ENCODE results near the gene USP7. TPM values are rescaled to one million over a fixed set of nuclear protein-coding genes. Genes with fewer than 3 reads are reported as not detected.

The USP7 gene
- total and polyA plus RNA-seq, 4 donors = 19.7 to 174 (median 56.0) TPM

- Histone ChIP-seq H3K27ac (ENCODE audit: low read depth in 1 of 2, low read length in 1 of 2) (no peak overlapping the region), H3K27me3 (ENCODE audit: control insufficient read depth in 3 of 3, insufficient read depth in 3 of 3, low read length in 2 of 3) (no peaks in the 10 kb centered on the region), H3K9me3 (ENCODE audit: control insufficient read depth in 4 of 4, insufficient read depth in 3 of 4, low read length in 3 of 4) (no peaks in the 10 kb centered on the region), H3K4me1 (ENCODE audit: control insufficient read depth in 5 of 5, insufficient read depth in 5 of 5, low read length in 5 of 5) (peaks cover 24 to 60% (median 47%) of the 10 kb centered on the region in 5 donors), H3K9ac (ENCODE audit: insufficient read depth in 1 of 2, low read length in 2 of 2) (no peak overlapping the region), H3K4me3 (no peak overlapping the region), H3K36me3 (ENCODE audit: control insufficient read depth in 4 of 4, insufficient read depth in 4 of 4, low read length in 4 of 4) (no peaks in the 10 kb centered on the region)
- no peak for DNase-seq
- 49 to 52% methylated on average over 2 of the region's 2 CpGs for WGBS, 2 donors
- TF ChIP-seq CTCF (IDR thresholded peaks at IDR 0.05; ENCODE audit: control extremely low read depth, extremely low read depth) = no peak
- ATAC-seq (ENCODE audit: insufficient read depth, low FRiP score) = no peak
Observed at GRCh38 chr16:8955828-8956227, 7.9 kb downstream of the USP7 start.

GRCh38 chr16:8953064-8953463, 10.6 kb downstream of the USP7 start:
- WGBS, 2 donors = 81 to 87% methylated on average over 11 of the region's 11 CpGs
- DNase-seq (no peak), ATAC-seq (ENCODE audit: insufficient read depth, low FRiP score) (no peak)
- TF ChIP-seq CTCF (IDR thresholded peaks at IDR 0.05; ENCODE audit: control extremely low read depth, extremely low read depth) = no peak
- H3K4me1 ChIP-seq (ENCODE audit: control insufficient read depth in 5 of 5, insufficient read depth in 5 of 5, low read length in 5 of 5) = peaks cover 10 to 53% (median 30%) of the 10 kb centered on the region in 5 donors
- no peaks in the 10 kb centered on the region for H3K9me3 ChIP-seq (ENCODE audit: control insufficient read depth in 4 of 4, insufficient read depth in 3 of 4, low read length in 3 of 4)
- H3K27ac ChIP-seq (ENCODE audit: low read depth in 1 of 2, low read length in 1 of 2) = no peak overlapping the region
- H3K9ac ChIP-seq (ENCODE audit: insufficient read depth in 1 of 2, low read length in 2 of 2) = no peak overlapping the region
- no peaks in the 10 kb centered on the region for H3K36me3 ChIP-seq (ENCODE audit: control insufficient read depth in 4 of 4, insufficient read depth in 4 of 4, low read length in 4 of 4)
- no peaks in the 10 kb centered on the region for H3K27me3 ChIP-seq (ENCODE audit: control insufficient read depth in 3 of 3, insufficient read depth in 3 of 3, low read length in 2 of 3)
- H3K4me3 ChIP-seq = no peak overlapping the region

GRCh38 chr16:8952281-8952751, 11.4 kb downstream of the USP7 start:
- WGBS, 2 donors = 85 to 92% methylated on average over 7 of the region's 7 CpGs
- Histone ChIP-seq H3K27me3 (ENCODE audit: control insufficient read depth in 3 of 3, insufficient read depth in 3 of 3, low read length in 2 of 3) (no peaks in the 10 kb centered on the region), H3K9me3 (ENCODE audit: control insufficient read depth in 4 of 4, insufficient read depth in 3 of 4, low read length in 3 of 4) (no peaks in the 10 kb centered on the region), H3K27ac (ENCODE audit: low read depth in 1 of 2, low read length in 1 of 2) (no peak overlapping the region), H3K4me1 (ENCODE audit: control insufficient read depth in 5 of 5, insufficient read depth in 5 of 5, low read length in 5 of 5) (peaks cover 10 to 47% (median 26%) of the 10 kb centered on the region in 5 donors), H3K36me3 (ENCODE audit: control insufficient read depth in 4 of 4, insufficient read depth in 4 of 4, low read length in 4 of 4) (no peaks in the 10 kb centered on the region), H3K9ac (ENCODE audit: insufficient read depth in 1 of 2, low read length in 2 of 2) (no peak overlapping the region), H3K4me3 (no peak overlapping the region)
- no peak for TF ChIP-seq CTCF (IDR thresholded peaks at IDR 0.05; ENCODE audit: control extremely low read depth, extremely low read depth)
- no peak for DNase-seq
- no peak for ATAC-seq (ENCODE audit: insufficient read depth, low FRiP score)

Measured in lung (tissue), 12 donors.